DOHH2 (cell line): Measurements from ENCODE around the gene OTUD1.

Source experiments
- H3F3A ChIP-seq: fragments of 200-600 bp; sonication (generic), shearing (Covaris generic); 2 replicates; pipeline ENCODE4 v1.6.0; 2016; ENCODE audit warnings: antibody characterized with exemption, mild to moderate bottlenecking; ENCODE audit not compliant: control insufficient read depth, insufficient read depth
- H3K27ac ChIP-seq: fragments of 200-600 bp; sonication (generic); 2 replicates; pipeline ENCODE4 v1.5.1; 2014; ENCODE audit warnings: low read depth, mild to moderate bottlenecking, low read length, moderate library complexity
- H3K27me3 ChIP-seq: fragments of 200-600 bp; sonication (generic); 2 replicates; pipeline ENCODE4 v1.6.1; 2014; ENCODE audit warnings: mild to moderate bottlenecking, low read length, mixed read lengths; ENCODE audit not compliant: control insufficient read depth
- H3K36me3 ChIP-seq: fragments of 200-600 bp; sonication (generic); 2 replicates; pipeline ENCODE4 v1.6.1; 2014; ENCODE audit warnings: mild to moderate bottlenecking, low read length, moderate library complexity, mixed read lengths; ENCODE audit not compliant: control insufficient read depth
- H3K4me1 ChIP-seq: fragments of 200-600 bp; sonication (generic); 2 replicates; pipeline ENCODE4 v1.6.1; 2014; ENCODE audit warnings: mild to moderate bottlenecking, low read length, mixed read lengths; ENCODE audit not compliant: control insufficient read depth
- H3K4me2 ChIP-seq: fragments of 200-600 bp; sonication (generic); 2 replicates; pipeline ENCODE4 v1.6.0; 2014; ENCODE audit warnings: mild to moderate bottlenecking, low read length, moderate library complexity
- H3K4me3 ChIP-seq: fragments of 200-600 bp; sonication (generic); 2 replicates; pipeline ENCODE4 v1.5.1; 2014; ENCODE audit warnings: mild to moderate bottlenecking, low read length, mixed read lengths
- H3K79me2 ChIP-seq: fragments of 200-600 bp; sonication (generic); 2 replicates; pipeline ENCODE4 v1.6.1; 2014; ENCODE audit warnings: mild to moderate bottlenecking, low read length, mixed read lengths; ENCODE audit not compliant: control insufficient read depth
- H3K9me2 ChIP-seq: fragments of 200-600 bp; sonication (generic); replicated peaks from 2 replicates; pipeline ENCODE4 v1.6.1; 2014; ENCODE audit warnings: mild to moderate bottlenecking, low read length, mixed read lengths; ENCODE audit not compliant: control insufficient read depth
- H3K9me3 ChIP-seq: fragments of 200-600 bp; sonication (generic); 2 replicates; pipeline ENCODE4 v1.6.1; 2014; ENCODE audit warnings: antibody characterized with exemption, low read length, mixed read lengths; ENCODE audit not compliant: control insufficient read depth, insufficient read depth
- H4K20me1 ChIP-seq: fragments of 200-600 bp; sonication (generic); 2 replicates; pipeline ENCODE4 v1.6.0; 2014; ENCODE audit warnings: low read depth, mild to moderate bottlenecking, antibody characterized with exemption, low read length, moderate library complexity; ENCODE audit not compliant: control insufficient read depth, insufficient read depth
- CTCF ChIP-seq: fragments of 200-600 bp; sonication (generic); IDR thresholded peaks from one replicate; pipeline ENCODE4 v1.5.1; 2014; ENCODE audit warnings: antibody characterized with exemption, mild to moderate bottlenecking, low read depth, low read length; ENCODE audit not compliant: poor library complexity, severe bottlenecking
- EZH2phosphoT487 ChIP-seq: fragments of 200-600 bp; sonication (generic); IDR thresholded peaks from 2 replicates; pipeline ENCODE4 v1.6.1; 2017; ENCODE audit warnings: borderline replicate concordance, mild to moderate bottlenecking, antibody characterized with exemption, low read length, moderate library complexity, mixed read lengths

Gene OTUD1

GRCh38 chr10:23467012-23467411, 28.1 kb downstream of the OTUD1 start:
- Histone ChIP-seq H4K20me1 (no peaks in the 10 kb centered on the region), H3K4me2 (no peak overlapping the region), H3K4me3 (no peak overlapping the region), H3K4me1 (peaks cover under 1% of the 10 kb centered on the region; the same call in 1 of the 2 replicates), H3K36me3 (no peaks in the 10 kb centered on the region), H3K27ac (no peak overlapping the region), H3K79me2 (no peaks in the 10 kb centered on the region), H3K27me3 (no peaks in the 10 kb centered on the region), H3K9me2 (no peaks in the 10 kb centered on the region), H3F3A (no peaks in the 10 kb centered on the region), H3K9me3 (no peaks in the 10 kb centered on the region)
- TF ChIP-seq EZH2phosphoT487 (no peak), CTCF (no peak)

- Histone ChIP-seq H3K4me2 (no peak overlapping the region), H3K27me3 (no peaks in the 10 kb centered on the region), H3K9me2 (no peaks in the 10 kb centered on the region), H3K4me3 (no peak overlapping the region), H3K4me1 (no peaks in the 10 kb centered on the region), H3F3A (no peaks in the 10 kb centered on the region), H3K79me2 (no peaks in the 10 kb centered on the region), H4K20me1 (no peaks in the 10 kb centered on the region), H3K27ac (no peak overlapping the region), H3K9me3 (no peaks in the 10 kb centered on the region), H3K36me3 (no peaks in the 10 kb centered on the region)
- TF ChIP-seq CTCF (no peak), EZH2phosphoT487 (no peak)
Measured at GRCh38 chr10:23467548-23467947, 28.7 kb downstream of the OTUD1 start.

- Histone ChIP-seq H3K9me3 (no peaks in the 10 kb centered on the region), H3F3A (no peaks in the 10 kb centered on the region)
Measured at GRCh38 chr10:23469596-23470237, 30.8 kb downstream of the OTUD1 start.

More at GRCh38 chr10:23469596-23470237, 30.8 kb downstream of the OTUD1 start:
- H3K36me3 ChIP-seq, result no peaks in the 10 kb centered on the region
- no peaks in the 10 kb centered on the region for H4K20me1 ChIP-seq
- H3K9me2 ChIP-seq, result no peaks in the 10 kb centered on the region
- H3K4me1 ChIP-seq, result no peaks in the 10 kb centered on the region
- H3K4me3 ChIP-seq, result no peak overlapping the region
- H3K27me3 ChIP-seq, result no peaks in the 10 kb centered on the region
- H3K4me2 ChIP-seq, result no peak overlapping the region
- TF ChIP-seq CTCF, result no peak
- TF ChIP-seq EZH2phosphoT487, result no peak
- H3K27ac ChIP-seq, result no peak overlapping the region
- no peaks in the 10 kb centered on the region for H3K79me2 ChIP-seq
